HCT116 (cell line): ENCODE data around the gene ANKRD29. TPM values are rescaled to one million over a fixed set of nuclear protein-coding genes. Genes with fewer than 3 reads are reported as not detected.

Experiments used
- ATAC-seq: fragments of 200-7000 bp; cut with Tn5 transposase; 2 replicates; pipeline ENCODE4 v1.9.1; 2020; ENCODE audit warnings: mild to moderate bottlenecking, moderate library complexity
- BruUV-seq: library from RNA; stranded (reverse); fragments of 400-500 nt; replicated peaks from 2 replicates; lab custom pipeline; 2021; lab: Mats Ljungman, UMichigan
- CTCF ChIA-PET: fragments of 300-600 bp; sonication (Branson Sonifier 250); formaldehyde crosslinking; loops from one replicate; lab custom pipeline; 2021; ENCODE audit warnings: antibody characterized with exemption; lab: Charles Lee
- POLR2A ChIA-PET: fragments of 300-600, 350-600 bp; sonication (Branson Sonifier 250); formaldehyde crosslinking; loops from one replicate; lab custom pipeline; 2021; ENCODE audit warnings: antibody characterized with exemption; lab: Charles Lee
- RAD21 ChIA-PET, 2 experiments: fragments of 300-600 bp; sonication (Branson Sonifier 250); formaldehyde crosslinking; loops; one replicate each; lab custom pipeline; 2023; ENCODE audit warnings: low total read pairs in 2 of 2; ENCODE audit not compliant: uncharacterized antibody in 2 of 2, unreplicated experiment in 2 of 2, low non-redundant PET in 1 of 2; lab: Charles Lee
- DNase-seq: peaks from one replicate; pipeline ENCODE4 v3.0.0-alpha.2; 2010; ENCODE audit warnings: low read depth, low spot score
- H2AFZ ChIP-seq: fragments of 200-600 bp; shearing (Covaris generic), sonication (generic); 2 replicates; pipeline ENCODE4 v1.6.1; 2017; ENCODE audit warnings: low read depth, mixed run types, mixed read lengths, antibody characterized with exemption, low read length; ENCODE audit not compliant: poor library complexity, severe bottlenecking
- H3K27ac ChIP-seq: 2 replicates; pipeline ENCODE4 v1.5.1; 2012; ENCODE audit warnings: low read depth, low read length
- H3K27me3 ChIP-seq: fragments of 200-600 bp; sonication (generic); 2 replicates; pipeline ENCODE4 v1.6.1; 2016; ENCODE audit warnings: mixed run types, low read length, mixed read lengths; ENCODE audit not compliant: insufficient read depth
- H3K36me3 ChIP-seq, 2 experiments: fragments of 200-500 bp in 1 of 2; fragments of 200-600 bp in 1 of 2; sonication (Bioruptor generic) in 1 of 2; sonication (generic) in 1 of 2; 2 replicates each; pipeline versions ENCODE4 v1.5.1 to v1.6.1; 2014 to 2016; ENCODE audit warnings: low read length in 2 of 2, inconsistent platforms in 1 of 2, mixed read lengths in 1 of 2, mixed run types in 1 of 2; ENCODE audit not compliant: insufficient read depth in 2 of 2, control insufficient read depth in 1 of 2
- H3K4me1 ChIP-seq, 2 experiments: fragments of 200-600 bp in 1 of 2; sonication (generic) in 1 of 2; 2 replicates each; pipeline versions ENCODE4 v1.5.1 to v1.6.1; 2012 to 2017; ENCODE audit warnings: low read length in 2 of 2, inconsistent platforms in 1 of 2, mild to moderate bottlenecking in 1 of 2, mixed read lengths in 1 of 2, mixed run types in 1 of 2, moderate library complexity in 1 of 2; ENCODE audit not compliant: insufficient read depth in 2 of 2, control insufficient read depth in 1 of 2
- H3K4me2 ChIP-seq: fragments of 200-600 bp; sonication (generic); 2 replicates; pipeline ENCODE4 v1.6.1; 2017; ENCODE audit warnings: mixed run types, low read length, mixed read lengths
- H3K4me3 ChIP-seq, 2 experiments: fragments of 200-600 bp in 1 of 2; sonication (generic) in 1 of 2; replicated peaks in 1 of 2; 2 replicates each; pipeline ENCODE4 v1.5.1; 2011 to 2016; ENCODE audit warnings: low read length in 2 of 2, control low read depth in 1 of 2, low read depth in 1 of 2, mild to moderate bottlenecking in 1 of 2, mixed read lengths in 1 of 2, mixed run types in 1 of 2
- H3K79me2 ChIP-seq: fragments of 200-600 bp; sonication (generic); 2 replicates; pipeline ENCODE4 v1.6.1; 2017; ENCODE audit warnings: mild to moderate bottlenecking, mixed run types, low read length, moderate library complexity, mixed read lengths; ENCODE audit not compliant: insufficient read depth
- H3K9ac ChIP-seq: fragments of 200-600 bp; sonication (generic); 2 replicates; pipeline ENCODE4 v1.6.1; 2016; ENCODE audit warnings: low read length, mixed read lengths
- H3K9me2 ChIP-seq: fragments of 200-600 bp; sonication (generic), shearing (Covaris generic); 2 replicates; pipeline ENCODE4 v1.6.1; 2017; ENCODE audit warnings: mixed run types, mild to moderate bottlenecking, moderate library complexity; ENCODE audit not compliant: insufficient read depth
- H3K9me3 ChIP-seq, 2 experiments: fragments of 200-500 bp in 1 of 2; fragments of 200-600 bp in 1 of 2; sonication (Bioruptor generic) in 1 of 2; sonication (generic) in 1 of 2; 2 replicates each; pipeline ENCODE4 v1.6.1; 2014 to 2017; ENCODE audit warnings: low read length in 2 of 2, mixed read lengths in 2 of 2, inconsistent platforms in 1 of 2, low read depth in 1 of 2, mild to moderate bottlenecking in 1 of 2, mixed run types in 1 of 2, moderate library complexity in 1 of 2; ENCODE audit not compliant: control insufficient read depth in 1 of 2, insufficient read depth in 1 of 2
- H4K20me1 ChIP-seq: fragments of 200-600 bp; sonication (generic), shearing (Covaris generic); 2 replicates; pipeline ENCODE4 v1.6.1; 2017; ENCODE audit warnings: mixed run types, mild to moderate bottlenecking, moderate library complexity; ENCODE audit not compliant: insufficient read depth
- ATF3 ChIP-seq: IDR thresholded peaks from 2 replicates; pipeline ENCODE4 v1.6.1; 2012
- CBX3 ChIP-seq: IDR thresholded peaks from 2 replicates; pipeline ENCODE4 v1.6.1; 2012; ENCODE audit warnings: low read depth
- CEBPB ChIP-seq: IDR thresholded peaks from 2 replicates; pipeline ENCODE4 v1.6.1; 2012; ENCODE audit warnings: low read depth
- CTCF ChIP-seq, 3 experiments: fragments of 200-600 bp in 1 of 3; sonication (generic) in 1 of 3; IDR thresholded peaks in 2 of 3; conservative IDR thresholded peaks in 1 of 3; 2 replicates each; pipeline ENCODE4 v1.5.1; 2012 to 2017; ENCODE audit warnings: low read depth in 2 of 3, low read length in 2 of 3, antibody characterized with exemption in 1 of 3, borderline replicate concordance in 1 of 3, control low read depth in 1 of 3, mild to moderate bottlenecking in 1 of 3, mixed read lengths in 1 of 3, mixed run types in 1 of 3, moderate library complexity in 1 of 3; ENCODE audit not compliant: insufficient read depth in 1 of 3
- ELF1 ChIP-seq: IDR thresholded peaks from 2 replicates; pipeline ENCODE4 v1.6.1; 2012; ENCODE audit warnings: low read depth, borderline replicate concordance
- EZH2 ChIP-seq: fragments of 200-600 bp; sonication (generic); IDR thresholded peaks from 2 replicates; pipeline ENCODE4 v1.6.1; 2017; ENCODE audit warnings: antibody characterized with exemption, mixed run types
- EZH2phosphoT487 ChIP-seq: fragments of 200-600 bp; IDR thresholded peaks from 2 replicates; pipeline ENCODE4 v1.6.1; 2018; ENCODE audit warnings: antibody characterized with exemption, borderline replicate concordance
- POLR2A ChIP-seq: IDR thresholded peaks from 2 replicates; pipeline ENCODE4 v1.7.0; 2011; ENCODE audit warnings: borderline replicate concordance; ENCODE audit not compliant: insufficient read depth, insufficient read length; ENCODE audit errors: extremely low read depth
- POLR2AphosphoS5 ChIP-seq: IDR thresholded peaks from 2 replicates; pipeline ENCODE4 v1.6.1; 2011; ENCODE audit warnings: mild to moderate bottlenecking, low read depth, low read length, moderate library complexity
- RAD21 ChIP-seq: IDR thresholded peaks from 2 replicates; pipeline ENCODE4 v1.6.1; 2012; ENCODE audit warnings: low read depth, mild to moderate bottlenecking
- REST ChIP-seq: IDR thresholded peaks from 2 replicates; pipeline ENCODE4 v1.6.1; 2012; ENCODE audit warnings: low read depth
- SIN3A ChIP-seq: IDR thresholded peaks from 2 replicates; pipeline ENCODE4 v1.6.1; 2012; ENCODE audit warnings: low read depth
- SP1 ChIP-seq: IDR thresholded peaks from 2 replicates; pipeline ENCODE4 v1.6.1; 2012; ENCODE audit warnings: low read depth
- SRF ChIP-seq: IDR thresholded peaks from 2 replicates; pipeline ENCODE4 v1.6.1; 2012; ENCODE audit warnings: low read depth
- YY1 ChIP-seq: IDR thresholded peaks from 2 replicates; pipeline ENCODE4 v1.6.1; 2011; ENCODE audit warnings: low read length, low read depth, moderate library complexity, mild to moderate bottlenecking; ENCODE audit not compliant: insufficient replicate concordance; ENCODE audit errors: extremely low read depth
- ZBTB33 ChIP-seq: IDR thresholded peaks from 2 replicates; pipeline ENCODE4 v1.6.1; 2011; ENCODE audit warnings: mild to moderate bottlenecking, low read length, moderate library complexity; ENCODE audit not compliant: insufficient replicate concordance; ENCODE audit errors: extremely low read depth
- ZFX ChIP-seq: fragments of 450-650 bp; IDR thresholded peaks from 2 replicates; pipeline ENCODE4 v1.6.1; 2017
- ZNF274 ChIP-seq: fragments of 200-500 bp; sonication (Bioruptor generic); IDR thresholded peaks from 2 replicates; pipeline ENCODE4 v1.6.1; 2014; ENCODE audit warnings: mild to moderate bottlenecking, low read depth, low read length, inconsistent platforms
- intact Hi-C: fragments of 100-400 bp; cut with micrococcal nuclease; formaldehyde crosslinking; loops from 2 replicates; pipeline ENCODE4 v1.10.0; 2022
- total RNA-seq: library from RNA; stranded (reverse); gene quantifications from one replicate; pipeline ENCODE4 v1.2.1, GENCODE V29; 2021; ENCODE audit not compliant: unreplicated experiment

ANKRD29 gene
- total RNA-seq, 1 experiment from 2014 or later = 8.8 TPM

GRCh38 chr18:23592911-23593310 is 69.8 kb downstream of the ANKRD29 start (continued):
- TF ChIP-seq CEBPB (no peak), ZNF274 (no peak), CBX3 (no peak), SRF (no peak), POLR2A (no peak)

GRCh38 chr18:23591011-23591410 is 71.7 kb downstream of the ANKRD29 start:
- ChIA-PET POLR2A (no interaction called here), CTCF (interaction anchor here (2.7 kb wide), 1 partner anchor 112 kb away, joined by 8 read pairs; no protein-coding TSS in a partner anchor)
- intact Hi-C loops = no loop called here
- no peak for TF ChIP-seq EZH2
- no peak for TF ChIP-seq ZBTB33
- no peak for TF ChIP-seq RAD21
- no peak for TF ChIP-seq REST
- no peak for TF ChIP-seq YY1
- no peak for TF ChIP-seq ELF1
- no peak for TF ChIP-seq ZNF274
- TF ChIP-seq POLR2A = no peak
- no peak for TF ChIP-seq POLR2AphosphoS5
- no peak for TF ChIP-seq SIN3A
- no peak for TF ChIP-seq CTCF (IDR thresholded peaks at IDR 0.05 in 2 of 3, conservative IDR thresholded peaks at IDR 0.05 in 1 of 3; ENCODE audit: borderline replicate concordance in 1 of 3, insufficient read depth in 1 of 3, low read depth in 2 of 3, low read length in 2 of 3)
- TF ChIP-seq ATF3 = no peak
- no peak for TF ChIP-seq EZH2phosphoT487
- no peak for TF ChIP-seq SP1
- no peak for TF ChIP-seq ZFX
- TF ChIP-seq CBX3 = no peak
- TF ChIP-seq SRF = no peak
- no peak for TF ChIP-seq CEBPB

More at GRCh38 chr18:23591011-23591410, 71.7 kb downstream of the ANKRD29 start:
- Histone ChIP-seq H3K27ac (no peak overlapping the region), H3K36me3 (no peaks in the 10 kb centered on the region), H4K20me1 (no peaks in the 10 kb centered on the region), H3K9ac (no peak overlapping the region), H3K79me2 (peaks cover under 1% of the 10 kb centered on the region; the same call in 1 of the 2 replicates), H3K27me3 (no peaks in the 10 kb centered on the region), H3K4me1 (peaks cover 8 to 13% of the 10 kb centered on the region in 2 experiments), H3K4me3 (no peak overlapping the region), H2AFZ (no peak overlapping the region), H3K4me2 (0 out of 2 replicates have a peak overlapping the region, but pooled peaks have one; percentile 1), H3K9me3 (no peaks in the 10 kb centered on the region), H3K9me2 (no peaks in the 10 kb centered on the region)
- RAD21 ChIA-PET = no interaction called here
- no TSS peak for BruUV-seq
- no peak for ATAC-seq
- no peak for DNase-seq
